Colonic mucosa (tissue), 4 donors: ENCODE results near the gene UFC1. TPM values are rescaled to one million over a fixed set of nuclear protein-coding genes. Genes with fewer than 3 reads are reported as not detected.

Experiments
- DNase-seq: peaks from one replicate; pipeline ENCODE4 v3.0.0-alpha.2; 2020
- H3K27ac ChIP-seq: fragments of 200-600 bp; one replicate; pipeline ENCODE4 v1.8.0; 2021
- H3K27me3 ChIP-seq: fragments of 200-600 bp; one replicate; pipeline ENCODE4 v1.8.0; 2021
- H3K36me3 ChIP-seq: fragments of 200-600 bp; one replicate; pipeline ENCODE4 v1.8.0; 2021
- H3K4me1 ChIP-seq: fragments of 200-600 bp; one replicate; pipeline ENCODE4 v1.8.0; 2021; ENCODE audit warnings: mild to moderate bottlenecking
- H3K4me3 ChIP-seq: fragments of 200-600 bp; one replicate; pipeline ENCODE4 v1.8.0; 2021
- H3K9ac ChIP-seq, 2 donors: one replicate each; pipeline ENCODE4 v1.7.0; 2013; ENCODE audit warnings: control low read depth in 2 of 2, low read depth in 2 of 2, low read length in 2 of 2
- H3K9me3 ChIP-seq: fragments of 200-600 bp; one replicate; pipeline ENCODE4 v1.8.0; 2021
- intact Hi-C: fragments of 100-400 bp; cut with DNase I; formaldehyde crosslinking; loops from one replicate; pipeline ENCODE4 v1.14.1; 2022
- total RNA-seq, 2 donors: library from RNA; stranded (reverse); fragmentation: NEBNext Ultra II Directional in 1 of 2; extraction: Animal tissue kit (Norgen Biotek cat#: 25700) in 1 of 2; gene quantifications; one replicate each; pipeline ENCODE4 v1.2.1, GENCODE V29; 2021
- TF ChIP-seq, protein P1 (sequence below): fragments of 200-600 bp; IDR thresholded peaks from one replicate; pipeline ENCODE4 v1.8.0; 2022; ENCODE audit warnings: antibody characterized with exemption, mild to moderate bottlenecking
- donor health status: healthy.
- donor health status: DM: no; HTN: no; CAD: no.
- donor health status: DM: no; HTN: no; CAD: no.

Gene UFC1
- total RNA-seq, 2 donors from 2014 or later: 94.2 to 111 TPM

DNA sequence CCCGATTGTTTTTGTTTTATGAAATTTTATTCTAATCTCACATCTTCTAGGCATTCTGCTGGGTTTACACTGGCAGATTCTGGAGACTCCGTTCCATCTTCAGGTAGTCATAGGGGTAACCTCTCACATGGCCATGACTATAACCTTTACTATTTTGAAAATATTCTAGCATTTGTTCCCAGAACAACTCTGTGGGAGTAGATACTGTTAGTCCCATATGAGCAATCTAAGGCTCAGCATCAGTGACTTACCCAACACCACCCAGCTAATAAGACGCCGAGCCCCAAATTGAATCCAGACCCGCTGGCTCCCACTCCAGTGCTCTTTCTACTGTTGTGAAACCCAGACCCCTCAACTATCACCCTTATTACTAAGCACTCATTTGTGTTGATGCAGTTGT is 35.3 kb downstream of the UFC1 start:
- H3K27me3 ChIP-seq: no peaks in the 10 kb centered on the region
- no peaks in the 10 kb centered on the region for H3K36me3 ChIP-seq
- H3K4me3 ChIP-seq: no peak overlapping the region
- no peaks in the 10 kb centered on the region for H3K9me3 ChIP-seq
- H3K4me1 ChIP-seq: no peaks in the 10 kb centered on the region
- no peak for DNase-seq
- H3K27ac ChIP-seq: no peak overlapping the region
- intact Hi-C loops: no loop called here
- no peak overlapping the region for H3K9ac ChIP-seq
- TF ChIP-seq, protein P1, sequence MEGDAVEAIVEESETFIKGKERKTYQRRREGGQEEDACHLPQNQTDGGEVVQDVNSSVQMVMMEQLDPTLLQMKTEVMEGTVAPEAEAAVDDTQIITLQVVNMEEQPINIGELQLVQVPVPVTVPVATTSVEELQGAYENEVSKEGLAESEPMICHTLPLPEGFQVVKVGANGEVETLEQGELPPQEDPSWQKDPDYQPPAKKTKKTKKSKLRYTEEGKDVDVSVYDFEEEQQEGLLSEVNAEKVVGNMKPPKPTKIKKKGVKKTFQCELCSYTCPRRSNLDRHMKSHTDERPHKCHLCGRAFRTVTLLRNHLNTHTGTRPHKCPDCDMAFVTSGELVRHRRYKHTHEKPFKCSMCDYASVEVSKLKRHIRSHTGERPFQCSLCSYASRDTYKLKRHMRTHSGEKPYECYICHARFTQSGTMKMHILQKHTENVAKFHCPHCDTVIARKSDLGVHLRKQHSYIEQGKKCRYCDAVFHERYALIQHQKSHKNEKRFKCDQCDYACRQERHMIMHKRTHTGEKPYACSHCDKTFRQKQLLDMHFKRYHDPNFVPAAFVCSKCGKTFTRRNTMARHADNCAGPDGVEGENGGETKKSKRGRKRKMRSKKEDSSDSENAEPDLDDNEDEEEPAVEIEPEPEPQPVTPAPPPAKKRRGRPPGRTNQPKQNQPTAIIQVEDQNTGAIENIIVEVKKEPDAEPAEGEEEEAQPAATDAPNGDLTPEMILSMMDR: no peak

DNA sequence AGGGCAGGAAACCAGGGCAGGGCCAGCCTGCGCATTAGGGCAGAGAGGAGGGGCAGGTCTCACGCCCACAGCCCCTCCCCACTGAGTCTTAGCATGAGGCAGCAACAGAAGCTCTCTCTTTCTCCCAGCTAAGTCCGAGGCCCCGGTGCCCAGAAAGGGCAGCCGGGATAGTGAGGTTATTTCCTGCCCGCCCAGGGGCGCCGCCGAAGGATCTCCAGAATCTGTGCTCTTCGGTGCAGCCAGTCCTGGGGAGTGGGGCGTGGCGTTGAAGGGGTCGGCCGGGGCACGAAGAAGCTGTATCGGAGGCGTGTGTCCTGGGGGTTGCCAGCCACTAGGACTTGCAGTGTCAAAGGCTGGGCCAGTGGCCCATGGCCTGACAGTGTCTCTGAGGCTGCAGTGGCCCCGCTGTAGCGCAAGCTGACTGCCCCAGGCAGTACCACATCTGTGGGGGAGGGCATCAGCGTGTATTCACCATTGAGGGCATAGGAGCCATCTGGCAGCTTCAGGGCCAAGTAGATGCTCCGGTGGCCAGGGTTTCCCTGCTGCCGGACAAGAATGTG is 37.3 kb downstream of the UFC1 start:
- Histone ChIP-seq H3K9me3 (no peaks in the 10 kb centered on the region), H3K27me3 (no peaks in the 10 kb centered on the region), H3K27ac (no peak overlapping the region), H3K4me3 (no peak overlapping the region), H3K36me3 (no peaks in the 10 kb centered on the region), H3K4me1 (no peaks in the 10 kb centered on the region), H3K9ac (no peak overlapping the region)
- intact Hi-C loops: loop anchor here (10.0 kb wide), 2 partner anchors 114 to 194 kb away; partner anchors contain the start of gene MPZ
- TF ChIP-seq, protein P1: no peak
- no peak for DNase-seq

DNA sequence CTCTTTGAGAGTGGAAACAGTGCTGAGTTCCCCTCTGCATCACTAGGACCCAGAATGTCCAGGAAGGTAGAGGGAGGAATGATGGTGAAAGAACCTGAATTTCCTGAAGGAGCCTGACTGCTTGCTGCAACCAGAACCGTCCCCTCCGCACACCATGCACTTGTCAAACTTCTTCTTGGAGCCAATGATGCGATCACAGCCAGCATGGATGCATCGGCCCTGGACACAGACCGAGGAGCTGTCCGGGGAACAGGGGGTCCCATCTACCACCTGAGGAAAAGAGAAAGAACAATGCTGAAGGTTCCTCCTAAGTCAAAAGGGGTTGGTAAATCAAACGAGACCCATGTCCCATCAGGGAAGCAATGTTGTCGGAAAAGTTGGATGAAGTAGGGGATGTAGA is 38.2 kb downstream of the UFC1 start:
- no peaks in the 10 kb centered on the region for H3K36me3 ChIP-seq
- H3K9ac ChIP-seq: no peak overlapping the region
- no peaks in the 10 kb centered on the region for H3K4me1 ChIP-seq
- H3K9me3 ChIP-seq: no peaks in the 10 kb centered on the region
- no peaks in the 10 kb centered on the region for H3K27me3 ChIP-seq
- H3K4me3 ChIP-seq: no peak overlapping the region
- DNase-seq: no peak
- intact Hi-C loops: loop anchor here (10.0 kb wide), 2 partner anchors 113 to 193 kb away; partner anchors contain the start of gene MPZ
- TF ChIP-seq, protein P1: no peak
- H3K27ac ChIP-seq: no peak overlapping the region

DNA sequence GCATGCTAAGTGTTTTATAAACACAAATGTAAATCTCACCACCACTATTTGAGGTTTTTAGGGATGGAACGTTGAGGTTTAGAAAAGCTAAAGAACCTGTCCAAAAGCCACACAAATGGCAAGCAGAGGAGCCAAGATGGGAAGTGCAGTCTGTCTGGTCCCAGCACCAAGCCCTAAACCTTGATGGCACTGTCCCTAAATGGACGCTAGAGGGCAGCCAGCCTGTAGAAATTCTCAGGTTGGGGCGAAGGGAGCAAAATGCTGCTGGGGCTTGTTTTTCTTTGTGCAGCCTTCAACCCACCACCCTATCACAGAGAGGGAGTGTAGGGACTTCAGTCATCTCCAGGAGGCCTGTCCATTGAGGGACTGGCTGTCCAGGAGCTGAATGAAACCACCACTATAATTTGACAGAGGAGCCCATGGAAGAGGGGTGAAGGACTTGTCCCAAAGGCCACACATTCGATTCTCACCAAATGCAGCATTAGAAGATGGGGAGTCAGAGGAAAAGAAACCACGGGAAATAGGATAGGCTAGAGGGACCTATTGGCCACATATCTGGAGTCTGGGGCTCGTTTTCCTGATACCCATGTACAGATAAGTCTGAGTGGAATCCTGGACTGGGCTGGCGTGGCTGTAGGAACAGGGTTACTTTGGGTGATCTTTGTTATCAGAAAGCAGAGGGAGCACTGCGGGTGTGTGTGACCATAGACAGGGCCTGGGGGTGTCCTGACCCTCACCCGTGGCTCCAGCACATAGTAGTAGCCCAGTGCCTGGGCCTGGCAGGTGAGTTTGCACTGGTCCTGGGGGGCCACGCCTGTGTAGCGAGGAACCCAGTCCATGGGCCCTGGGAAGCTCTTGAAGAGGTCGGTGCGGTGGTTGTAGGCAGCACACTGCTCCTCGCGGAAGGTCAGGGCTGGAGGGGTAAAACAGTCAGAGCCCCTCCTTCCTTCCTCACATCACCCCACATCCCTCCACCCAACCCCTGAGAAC is 39.0 kb downstream of the UFC1 start:
- intact Hi-C loops: loop anchor here (10.0 kb wide), 2 partner anchors 112 to 192 kb away; partner anchors contain the start of gene MPZ
- peak overlapping the region in 1 of 2 donors; percentile 36 for H3K9ac ChIP-seq
- peak; percentile 68 for DNase-seq
- H3K9me3 ChIP-seq: no peaks in the 10 kb centered on the region
- TF ChIP-seq, protein P1: peak; percentile 79
- no peak overlapping the region for H3K4me3 ChIP-seq
- H3K27me3 ChIP-seq: no peaks in the 10 kb centered on the region
- no peaks in the 10 kb centered on the region for H3K36me3 ChIP-seq
- no peaks in the 10 kb centered on the region for H3K4me1 ChIP-seq
- no peak overlapping the region for H3K27ac ChIP-seq

DNA sequence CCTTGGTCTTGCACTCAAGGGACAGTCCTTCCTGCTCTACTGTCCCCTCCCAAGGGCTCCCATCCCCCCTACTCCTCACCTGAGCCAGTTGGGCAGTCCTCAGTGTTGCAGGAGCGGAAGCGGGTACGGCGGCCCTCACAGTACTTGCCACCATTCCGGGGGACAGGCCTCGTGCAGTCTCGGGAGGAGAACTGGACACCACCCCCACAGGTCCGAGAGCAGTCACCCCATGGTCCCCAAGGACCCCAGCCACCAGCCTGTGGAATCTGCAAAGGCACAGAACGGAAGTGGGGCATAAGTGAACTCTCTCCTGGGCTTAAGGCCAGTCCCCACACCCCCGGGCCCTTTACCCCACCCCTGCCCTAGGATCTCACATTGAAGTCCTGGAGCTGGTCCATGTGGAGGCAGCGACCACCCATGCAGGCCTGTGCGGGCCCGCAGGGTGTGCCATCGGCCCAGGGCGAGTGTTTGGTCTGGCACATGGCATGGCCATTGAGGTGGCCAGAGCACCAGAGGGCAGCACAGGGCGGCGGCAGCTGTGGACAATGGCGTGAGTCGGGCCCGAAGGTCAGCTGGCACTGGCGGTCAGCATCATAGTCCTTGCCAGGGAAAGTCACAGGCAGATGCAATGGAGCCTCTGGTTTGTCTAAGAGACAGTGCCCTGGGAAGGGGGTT is 39.9 kb downstream of the UFC1 start:
- intact Hi-C loops: loop anchor here (10.0 kb wide), 2 partner anchors 111 to 191 kb away; partner anchors contain the start of gene MPZ

More for the DNA sequence above, 39.9 kb downstream of the UFC1 start:
- DNase-seq: no peak
- Histone ChIP-seq H3K4me3 (no peak overlapping the region), H3K9ac (no peak overlapping the region), H3K27me3 (no peaks in the 10 kb centered on the region), H3K4me1 (no peaks in the 10 kb centered on the region), H3K36me3 (no peaks in the 10 kb centered on the region), H3K27ac (no peak overlapping the region), H3K9me3 (no peaks in the 10 kb centered on the region)
- TF ChIP-seq, protein P1: no peak
